CD4-positive, alpha-beta memory T cell (primary cell): Measurements from ENCODE around the gene HSPB7. TPM values are rescaled to one million over a fixed set of nuclear protein-coding genes. Genes with fewer than 3 reads are reported as not detected.

Source experiments
- CTCF ChIA-PET: fragments of 350-600 bp; sonication (Branson Sonifier 250); formaldehyde crosslinking; loops from one replicate; lab custom pipeline; 2021; ENCODE audit warnings: inconsistent platforms; ENCODE audit not compliant: partially characterized antibody; lab: Charles Lee
- POLR2A ChIA-PET: fragments of 350-600 bp; sonication (Branson Sonifier 250); formaldehyde crosslinking; loops from one replicate; lab custom pipeline; 2021; ENCODE audit not compliant: partially characterized antibody; lab: Charles Lee
- DNase-seq, 5 donors: peaks; one replicate each; pipeline versions ENCODE4 v3.0.0 to v3.0.0-alpha.2; 2020 to 2022; ENCODE audit warnings: mixed read lengths in 1 of 5
- H3K27ac ChIP-seq: one replicate; pipeline ENCODE4 v1.7.0; 2013; ENCODE audit warnings: low read depth, low read length
- H3K27me3 ChIP-seq: 2 replicates; pipeline ENCODE4 v1.7.0; 2013; ENCODE audit warnings: mild to moderate bottlenecking, low read length, moderate library complexity; ENCODE audit not compliant: insufficient read depth
- H3K36me3 ChIP-seq: 2 replicates; pipeline ENCODE4 v1.7.0; 2013; ENCODE audit warnings: mild to moderate bottlenecking, low read length, moderate library complexity; ENCODE audit not compliant: insufficient read depth
- H3K4me1 ChIP-seq: 2 replicates; pipeline ENCODE4 v1.7.0; 2013; ENCODE audit warnings: mild to moderate bottlenecking, low read length, moderate library complexity; ENCODE audit not compliant: insufficient read depth
- H3K4me3 ChIP-seq, 2 donors: one replicate each; pipeline ENCODE4 v1.7.0; 2013; ENCODE audit warnings: low read length in 2 of 2, mild to moderate bottlenecking in 1 of 2
- H3K9me3 ChIP-seq, 2 donors: one replicate each; pipeline ENCODE4 v1.7.0; 2013; ENCODE audit warnings: low read length in 2 of 2, control low read depth in 1 of 2; ENCODE audit not compliant: control insufficient read depth in 1 of 2
- H3K27ac Mint-ChIP-seq, 7 donors: one replicate each; pipeline ENCODE4 v1.8.0; 2020 to 2021; ENCODE audit warnings: mixed read lengths in 7 of 7, mild to moderate bottlenecking in 6 of 7, inconsistent platforms in 3 of 7, moderate library complexity in 3 of 7
- H3K27me3 Mint-ChIP-seq, 2 donors: one replicate each; pipeline ENCODE4 v1.8.0; 2020 to 2021; ENCODE audit warnings: mixed read lengths in 2 of 2
- H3K36me3 Mint-ChIP-seq, 2 donors: one replicate each; pipeline ENCODE4 v1.8.0; 2020 to 2021; ENCODE audit warnings: mixed read lengths in 2 of 2, inconsistent platforms in 1 of 2, mild to moderate bottlenecking in 1 of 2
- H3K4me1 Mint-ChIP-seq, 4 donors: one replicate each; pipeline ENCODE4 v1.8.0; 2020 to 2021; ENCODE audit warnings: mixed read lengths in 4 of 4, mild to moderate bottlenecking in 1 of 4
- H3K4me3 Mint-ChIP-seq, 8 donors: one replicate each; pipeline ENCODE4 v1.8.0; 2020 to 2021; ENCODE audit warnings: mixed read lengths in 8 of 8, mild to moderate bottlenecking in 7 of 8, moderate library complexity in 6 of 8, inconsistent platforms in 3 of 8
- H3K9me3 Mint-ChIP-seq, 8 donors: one replicate each; pipeline ENCODE4 v1.8.0; 2020 to 2021; ENCODE audit warnings: mixed read lengths in 8 of 8, mild to moderate bottlenecking in 5 of 8, inconsistent platforms in 3 of 8, moderate library complexity in 1 of 8
- intact Hi-C: fragments of 100-400 bp; cut with micrococcal nuclease; formaldehyde crosslinking; loops from one replicate; pipeline ENCODE4 v1.15.1; 2023
- polyA plus RNA-seq, 2 donors: library from polyadenylated mRNA; unstranded; fragments of 300-500 nt; fragmentation: Illumina TruSeq; gene quantifications; one replicate each; pipeline ENCODE4 v1.2.3, GENCODE V29; 2021
- total RNA-seq, 2 experiments: library from RNA; stranded (reverse); gene quantifications; one replicate each; pipeline ENCODE4 v1.2.3, GENCODE V29; 2021

HSPB7 gene
- total and polyA plus RNA-seq, 4 experiments from 2014 or later, result not detected

GRCh38 chr1:15975358-15975804 lies 42.5 kb downstream of the HSPB7 start:
- POLR2A ChIA-PET, result interaction anchor here (0.6 to 2.7 kb wide), 13 partner anchors 9 to 377 kb away, joined by 3 to 26 read pairs (median 4); partner anchors contain the start of genes FBXO42 and SPEN
- peak overlapping the region; percentile 82 to 96 (median 91) for H3K27ac Mint-ChIP-seq
- H3K27me3 ChIP-seq, result no peaks in the 10 kb centered on the region
- H3K9me3 ChIP-seq, result no peaks in the 10 kb centered on the region
- peaks cover 22 to 36% of the 10 kb centered on the region in 2 donors for H3K36me3 Mint-ChIP-seq
- peak overlapping the region; percentile 70 for H3K27ac ChIP-seq
- peaks cover 0 to 2% (median 0%) of the 10 kb centered on the region in 8 donors for H3K9me3 Mint-ChIP-seq
- peak overlapping the region; percentile 14 to 83 for H3K4me3 ChIP-seq
- H3K4me3 Mint-ChIP-seq, result peak overlapping the region; percentile 84 to 92 (median 88)
- peaks cover 13% of the 10 kb centered on the region for H3K36me3 ChIP-seq
- peak in 1 of 5 donors; percentile 75 for DNase-seq
- H3K4me1 ChIP-seq, result peaks cover 25% of the 10 kb centered on the region
- intact Hi-C loops, result loop anchor here (10.0 kb wide), 2 partner anchors 389 to 451 kb away; partner anchors contain the start of genes CASP9, DNAJC16 and SZRD1
- H3K27me3 Mint-ChIP-seq, result no peaks in the 10 kb centered on the region
- CTCF ChIA-PET, result interaction anchor here (0.7 to 2.2 kb wide), 6 partner anchors 11 to 184 kb away, joined by 3 to 10 read pairs (median 6); no protein-coding TSS in a partner anchor
- peaks cover 24 to 43% (median 32%) of the 10 kb centered on the region in 4 donors for H3K4me1 Mint-ChIP-seq

DNA sequence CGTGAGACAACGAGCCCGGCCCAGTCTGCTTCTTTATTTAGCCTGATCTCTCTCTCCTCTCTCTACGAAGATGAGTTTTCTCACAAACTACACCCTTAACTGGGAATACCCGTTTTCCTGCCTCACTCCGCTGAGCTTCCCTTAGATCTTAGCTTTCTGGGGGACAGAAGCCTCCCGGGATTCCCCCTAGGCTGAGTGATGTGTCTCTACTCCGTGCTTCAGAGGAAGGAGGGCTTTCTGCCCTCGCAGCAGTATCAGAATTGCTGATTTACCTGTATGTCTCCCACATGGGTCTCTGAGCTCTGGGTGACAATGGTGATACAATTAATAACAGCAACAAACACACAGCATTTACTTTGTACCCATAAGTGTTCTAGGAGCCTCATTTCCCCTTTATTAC lies 43.0 kb downstream of the HSPB7 start:
- H3K9me3 Mint-ChIP-seq, result peaks cover 0 to 2% (median 0%) of the 10 kb centered on the region in 8 donors
- H3K4me1 Mint-ChIP-seq, result peaks cover 24 to 43% (median 33%) of the 10 kb centered on the region in 4 donors

DNA sequence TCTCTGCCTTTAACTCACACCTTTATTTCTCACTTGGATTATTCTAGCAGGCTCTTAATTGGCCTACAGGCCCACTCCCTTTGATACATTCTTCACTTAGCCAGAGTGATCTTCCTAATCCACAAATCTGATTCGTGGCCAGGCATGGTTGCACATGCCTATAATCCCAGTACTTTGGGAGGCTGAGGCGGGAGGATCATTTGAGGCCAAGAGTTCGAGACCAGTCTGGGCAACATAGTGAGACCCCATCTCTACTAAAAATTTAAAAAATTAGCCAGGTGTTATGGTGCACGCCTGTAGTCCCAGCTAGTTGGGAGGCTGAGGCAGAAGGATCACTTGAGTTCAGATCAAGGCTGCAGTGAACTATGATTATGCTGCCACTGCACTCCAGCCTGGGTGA lies 44.1 kb downstream of the HSPB7 start:
- DNase-seq, result no peak
- H3K36me3 ChIP-seq, result peaks cover 22% of the 10 kb centered on the region
- H3K4me3 ChIP-seq, result no peak overlapping the region
- POLR2A ChIA-PET, result interaction anchor here (1.3 to 1.4 kb wide), 2 partner anchors 23 to 140 kb away, joined by 3 to 4 read pairs; no protein-coding TSS in a partner anchor
- Mint-ChIP-seq H3K9me3 (peaks cover 0 to 2% (median 0%) of the 10 kb centered on the region in 8 donors), H3K27ac (peak overlapping the region in 3 of 7 donors; percentile 2 to 83 (median 34)), H3K36me3 (peaks cover 29 to 43% of the 10 kb centered on the region in 2 donors), H3K4me1 (peaks cover 24 to 43% (median 34%) of the 10 kb centered on the region in 4 donors), H3K4me3 (peak overlapping the region in 7 of 8 donors; percentile 0 to 58 (median 21)), H3K27me3 (no peaks in the 10 kb centered on the region)
- no peaks in the 10 kb centered on the region for H3K9me3 ChIP-seq
- intact Hi-C loops, result loop anchor here (10.0 kb wide), 2 partner anchors 391 to 449 kb away; partner anchors contain the start of genes CASP9, DNAJC16 and SZRD1
- H3K4me1 ChIP-seq, result peaks cover 25% of the 10 kb centered on the region
- CTCF ChIA-PET, result interaction anchor here (0.6 to 1.4 kb wide), 3 partner anchors 14 to 183 kb away, joined by 3 read pairs; no protein-coding TSS in a partner anchor
- H3K27me3 ChIP-seq, result no peaks in the 10 kb centered on the region
- no peak overlapping the region for H3K27ac ChIP-seq

More for the DNA sequence above, 43.0 kb downstream of the HSPB7 start:
- H3K27me3 Mint-ChIP-seq, result no peaks in the 10 kb centered on the region
- POLR2A ChIA-PET, result interaction anchor here (0.6 to 2.7 kb wide), 9 partner anchors 11 to 377 kb away, joined by 3 to 26 read pairs (median 8); partner anchors contain the start of genes FBXO42 and SPEN
- peak overlapping the region; percentile 70 for H3K27ac ChIP-seq
- peak overlapping the region in 6 of 7 donors; percentile 82 to 96 (median 90) for H3K27ac Mint-ChIP-seq
- H3K36me3 ChIP-seq, result peaks cover 14% of the 10 kb centered on the region
- peak overlapping the region; percentile 84 to 92 (median 88) for H3K4me3 Mint-ChIP-seq
- intact Hi-C loops, result loop anchor here (10.0 kb wide), 2 partner anchors 390 to 450 kb away; partner anchors contain the start of genes CASP9, DNAJC16 and SZRD1
- peaks cover 25% of the 10 kb centered on the region for H3K4me1 ChIP-seq
- peaks cover 25 to 42% of the 10 kb centered on the region in 2 donors for H3K36me3 Mint-ChIP-seq
- no peaks in the 10 kb centered on the region for H3K9me3 ChIP-seq
- DNase-seq, result no peak
- peak overlapping the region; percentile 14 to 83 for H3K4me3 ChIP-seq
- CTCF ChIA-PET, result interaction anchor here (0.7 to 2.2 kb wide), 3 partner anchors 15 to 159 kb away, joined by 3 to 7 read pairs (median 3); no protein-coding TSS in a partner anchor
- no peaks in the 10 kb centered on the region for H3K27me3 ChIP-seq

DNA sequence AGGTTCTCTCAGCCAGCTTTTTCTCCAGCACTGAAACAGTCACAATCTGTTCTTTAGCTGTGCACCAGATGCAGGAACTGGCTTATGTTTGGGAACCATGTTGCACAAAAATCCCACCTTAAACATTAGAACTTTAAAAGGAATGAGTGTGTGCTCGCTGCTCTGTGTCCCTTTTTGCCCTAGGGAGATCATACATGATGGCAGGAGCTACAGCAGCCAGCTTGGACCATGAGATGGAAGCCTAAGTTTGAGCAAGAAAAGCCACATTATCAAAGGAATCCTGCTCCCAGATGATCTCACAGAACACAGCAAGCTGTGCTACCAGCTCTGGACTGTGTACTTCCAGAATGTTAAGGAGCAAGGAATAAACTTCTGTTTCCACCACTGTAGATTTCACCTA lies 45.4 kb downstream of the HSPB7 start:
- no peak for DNase-seq
- intact Hi-C loops, result loop anchor here (10.0 kb wide), 2 partner anchors 392 to 448 kb away; partner anchors contain the start of genes CASP9, DNAJC16 and SZRD1
- Mint-ChIP-seq H3K27me3 (no peaks in the 10 kb centered on the region), H3K4me1 (peaks cover 33 to 54% (median 44%) of the 10 kb centered on the region in 4 donors), H3K4me3 (no peak overlapping the region), H3K36me3 (peaks cover 35 to 49% of the 10 kb centered on the region in 2 donors), H3K27ac (no peak overlapping the region), H3K9me3 (peaks cover 0 to 2% (median 0%) of the 10 kb centered on the region in 8 donors)
- ChIA-PET CTCF (interaction anchor here (1.4 kb wide), 1 partner anchor 157 kb away, joined by 3 read pairs; no protein-coding TSS in a partner anchor), POLR2A (interaction anchor here (1.4 kb wide), 1 partner anchor 138 kb away, joined by 4 read pairs; no protein-coding TSS in a partner anchor)
- peaks cover 28% of the 10 kb centered on the region for H3K36me3 ChIP-seq
- no peaks in the 10 kb centered on the region for H3K9me3 ChIP-seq
- peaks cover 31% of the 10 kb centered on the region for H3K4me1 ChIP-seq
- no peaks in the 10 kb centered on the region for H3K27me3 ChIP-seq
- no peak overlapping the region for H3K4me3 ChIP-seq
- H3K27ac ChIP-seq, result no peak overlapping the region

DNA sequence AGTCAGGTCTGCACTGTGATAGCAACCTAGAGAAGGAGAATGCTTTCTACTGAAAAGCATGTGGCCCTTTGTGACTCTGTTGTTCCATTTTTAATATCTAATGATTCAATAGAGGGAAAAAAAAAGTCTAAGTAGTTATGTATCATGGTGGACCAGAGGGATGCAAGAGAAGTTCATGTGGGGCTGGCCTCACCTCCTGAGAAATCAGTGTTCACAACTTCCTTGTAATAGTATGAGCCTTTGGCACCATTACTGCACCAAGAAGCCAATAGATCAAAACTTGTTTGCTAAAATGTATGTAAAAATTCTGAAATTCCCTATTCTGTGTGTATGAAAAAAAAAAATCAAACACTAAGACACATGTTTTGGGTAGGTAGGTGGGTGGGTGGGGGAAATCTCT lies 46.9 kb downstream of the HSPB7 start:
- Histone ChIP-seq H3K27me3 (no peaks in the 10 kb centered on the region), H3K4me1 (peaks cover 38% of the 10 kb centered on the region), H3K9me3 (no peaks in the 10 kb centered on the region), H3K36me3 (peaks cover 28% of the 10 kb centered on the region), H3K4me3 (no peak overlapping the region), H3K27ac (no peak overlapping the region)
- CTCF ChIA-PET, result interaction anchor here (0.8 kb wide), 1 partner anchor 37 kb away, joined by 3 read pairs; no protein-coding TSS in a partner anchor
- intact Hi-C loops, result loop anchor here (10.0 kb wide), 2 partner anchors 394 to 446 kb away; partner anchors contain the start of genes CASP9, DNAJC16 and SZRD1
- Mint-ChIP-seq H3K36me3 (peaks cover 35 to 49% of the 10 kb centered on the region in 2 donors), H3K9me3 (no peaks in the 10 kb centered on the region), H3K27me3 (no peaks in the 10 kb centered on the region), H3K4me3 (no peak overlapping the region), H3K27ac (no peak overlapping the region), H3K4me1 (peaks cover 37 to 59% (median 46%) of the 10 kb centered on the region in 4 donors)
- DNase-seq, result no peak
- POLR2A ChIA-PET, result no interaction called here

DNA sequence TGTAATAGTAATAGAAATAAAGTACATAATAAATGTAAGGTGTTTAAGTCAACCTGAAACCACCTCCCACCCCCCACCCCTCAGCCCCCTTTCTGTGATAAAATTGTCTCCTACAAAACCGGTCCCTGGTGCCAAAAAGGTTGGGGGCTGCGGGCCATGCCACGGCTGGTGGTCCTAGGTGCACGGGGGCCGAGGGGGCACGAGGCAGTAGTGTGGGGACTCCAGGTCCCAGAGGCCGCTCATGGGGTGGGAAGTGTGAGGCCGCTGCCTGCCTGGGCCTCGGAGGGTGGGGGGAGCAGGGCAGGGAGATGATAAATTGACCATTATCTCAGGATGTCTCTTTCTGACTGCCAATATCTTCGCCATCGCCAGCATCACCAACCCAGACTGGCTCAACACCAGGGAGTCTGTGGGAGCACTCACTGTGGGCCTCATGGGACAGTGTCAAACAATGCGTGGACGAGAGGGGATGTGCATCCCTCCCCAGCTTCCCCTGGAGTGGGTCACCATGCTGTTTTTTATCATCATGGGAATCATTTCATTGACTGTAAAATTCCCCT lies 48.4 kb downstream of the HSPB7 start:
- Histone ChIP-seq H3K9me3 (no peaks in the 10 kb centered on the region), H3K27ac (no peak overlapping the region), H3K36me3 (peaks cover 28% of the 10 kb centered on the region), H3K27me3 (no peaks in the 10 kb centered on the region), H3K4me3 (no peak overlapping the region), H3K4me1 (peaks cover 42% of the 10 kb centered on the region)
- intact Hi-C loops, result no loop called here
- Mint-ChIP-seq H3K36me3 (peaks cover 35 to 48% of the 10 kb centered on the region in 2 donors), H3K4me3 (no peak overlapping the region), H3K27me3 (no peaks in the 10 kb centered on the region), H3K4me1 (peaks cover 42 to 60% (median 52%) of the 10 kb centered on the region in 4 donors), H3K9me3 (no peaks in the 10 kb centered on the region), H3K27ac (peak overlapping the region in 2 of 7 donors; percentile 17 to 24)
- ChIA-PET POLR2A (no interaction called here), CTCF (no interaction called here)
- DNase-seq, result no peak
